Right lobe of liver (tissue), 6 donors: ENCODE measurements around the gene KCNQ5. TPM values are rescaled to one million over a fixed set of nuclear protein-coding genes. Genes with fewer than 3 reads are reported as not detected.
"Not testable (repeated sequence)": the region's sequence is repeated elsewhere in the genome, so short reads cannot be mapped to it uniquely, and the experiment has no call there.

Experiments used
- ATAC-seq, 4 donors: fragments of 200-7000 bp; cut with Tn5 transposase; one replicate each; pipeline ENCODE4 v1.9.1; 2020; ENCODE audit warnings: mild to moderate bottlenecking in 4 of 4, moderate library complexity in 4 of 4
- DNase-seq, 3 donors: peaks; one replicate each; pipeline ENCODE4 v3.0.0-alpha.2; 2020
- H3K27ac ChIP-seq, 3 donors: fragments of 200-600 bp; one replicate each; pipeline ENCODE4 v1.8.0; 2022
- H3K27me3 ChIP-seq, 2 donors: fragments of 200-600 bp; one replicate each; pipeline ENCODE4 v1.8.0; 2022
- H3K36me3 ChIP-seq, 4 donors: fragments of 200-600 bp; sonication (generic) in 1 of 4; one replicate each; pipeline versions ENCODE4 v1.5.1 to v1.8.0; 2017 to 2022; ENCODE audit warnings: control low read depth in 1 of 4
- H3K4me1 ChIP-seq, 4 donors: fragments of 200-600 bp; sonication (generic) in 1 of 4; one replicate each; pipeline versions ENCODE4 v1.5.1 to v1.8.0; 2017 to 2022; ENCODE audit warnings: control low read depth in 1 of 4
- H3K4me3 ChIP-seq, 3 donors: fragments of 200-600 bp; one replicate each; pipeline ENCODE4 v1.8.0; 2022
- H3K9me3 ChIP-seq, 4 donors: fragments of 200-600 bp; sonication (generic) in 1 of 4; one replicate each; pipeline versions ENCODE4 v1.5.1 to v1.8.0; 2017 to 2022; ENCODE audit warnings: control low read depth in 1 of 4
- POLR2A ChIP-seq: fragments of 450-650 bp; IDR thresholded peaks from one replicate; pipeline ENCODE4 v1.6.1; 2017; ENCODE audit warnings: antibody characterized with exemption, mild to moderate bottlenecking
- WGBS: methylation state at CpG from one replicate; pipeline ENCODE4 v1.1.6; 2018; ENCODE audit warnings: low coverage, low lambda C conversion rate; ENCODE audit not compliant: insufficient coverage; ENCODE audit errors: missing lambda C conversion rate; 5-methylcytosine and 5-hydroxymethylcytosine counted together
- intact Hi-C, 2 donors: fragments of 100-400 bp; cut with DNase I; formaldehyde crosslinking; loops; one replicate each; pipeline versions ENCODE4 v1.11.2 to v1.14.1; 2022
- total RNA-seq, 6 experiments: library from RNA; depleted of rRNA in 2 of 6; stranded (reverse); fragments of >200 nt in 2 of 6; fragmentation: NEBNext Ultra II Directional in 3 of 6; extraction: Animal tissue kit (Norgen Biotek cat#: 25700) in 3 of 6; gene quantifications; one replicate each; pipeline versions ENCODE4 v1.1.0 to v1.2.4, GENCODE V29; 2016 to 2023
- TF ChIP-seq, protein P1 (sequence below), 4 donors: fragments of 200-600 bp in 3 of 4; fragments of 450-650 bp in 1 of 4; IDR thresholded peaks; one replicate each; pipeline versions ENCODE4 v1.5.1 to v1.8.0; 2016 to 2022; ENCODE audit warnings: antibody characterized with exemption in 4 of 4, mild to moderate bottlenecking in 2 of 4
- donor health status: DM: no; HTN: yes; CAD: no.
- donor health status: DM: no; HTN: no; CAD: no.
- donor health status: DM: no; HTN: no; CAD: no.
- donor health status: DM: no; HTN: yes; CAD: no.
- donor health status: DM: no; HTN: yes; CAD: no.

The KCNQ5 gene
- total RNA-seq, 6 experiments from 2014 or later: 0.04 to 0.11 TPM; not detected in 4

DNA sequence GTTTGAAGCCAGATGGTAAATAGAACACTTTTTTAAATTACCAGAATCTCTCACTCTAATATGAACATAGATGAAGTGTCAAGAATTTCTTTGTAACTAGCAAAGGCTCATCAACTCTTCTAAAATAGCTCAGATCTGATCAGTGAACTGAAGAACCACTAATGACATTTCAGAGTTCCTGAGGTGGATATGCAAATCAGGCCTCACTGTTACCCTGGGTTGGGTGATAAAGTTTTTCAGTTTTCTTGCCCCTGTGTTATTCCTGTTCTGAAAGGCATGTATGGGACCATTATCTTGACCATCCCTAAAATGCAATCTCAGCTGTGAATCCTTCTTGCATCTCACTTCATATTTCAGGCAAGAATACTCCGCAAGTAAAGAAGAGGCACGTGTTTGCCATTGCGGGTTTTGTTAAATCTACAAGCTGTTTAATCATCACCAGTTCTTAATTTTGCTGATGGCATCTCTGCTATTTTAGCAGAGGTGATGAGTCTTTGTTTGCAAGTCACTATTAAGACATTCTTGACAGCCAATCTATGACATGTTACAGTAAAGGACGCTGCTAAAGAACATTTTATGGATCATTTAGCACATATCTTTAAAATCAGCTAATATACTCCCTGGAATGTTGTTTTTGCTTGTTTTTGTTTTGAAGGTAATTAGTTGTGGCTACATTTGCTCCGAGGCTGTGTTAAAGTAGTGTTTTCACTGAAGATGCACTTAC is 555.5 kb downstream of the KCNQ5 start:
- TF ChIP-seq, protein P1, sequence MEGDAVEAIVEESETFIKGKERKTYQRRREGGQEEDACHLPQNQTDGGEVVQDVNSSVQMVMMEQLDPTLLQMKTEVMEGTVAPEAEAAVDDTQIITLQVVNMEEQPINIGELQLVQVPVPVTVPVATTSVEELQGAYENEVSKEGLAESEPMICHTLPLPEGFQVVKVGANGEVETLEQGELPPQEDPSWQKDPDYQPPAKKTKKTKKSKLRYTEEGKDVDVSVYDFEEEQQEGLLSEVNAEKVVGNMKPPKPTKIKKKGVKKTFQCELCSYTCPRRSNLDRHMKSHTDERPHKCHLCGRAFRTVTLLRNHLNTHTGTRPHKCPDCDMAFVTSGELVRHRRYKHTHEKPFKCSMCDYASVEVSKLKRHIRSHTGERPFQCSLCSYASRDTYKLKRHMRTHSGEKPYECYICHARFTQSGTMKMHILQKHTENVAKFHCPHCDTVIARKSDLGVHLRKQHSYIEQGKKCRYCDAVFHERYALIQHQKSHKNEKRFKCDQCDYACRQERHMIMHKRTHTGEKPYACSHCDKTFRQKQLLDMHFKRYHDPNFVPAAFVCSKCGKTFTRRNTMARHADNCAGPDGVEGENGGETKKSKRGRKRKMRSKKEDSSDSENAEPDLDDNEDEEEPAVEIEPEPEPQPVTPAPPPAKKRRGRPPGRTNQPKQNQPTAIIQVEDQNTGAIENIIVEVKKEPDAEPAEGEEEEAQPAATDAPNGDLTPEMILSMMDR (IDR thresholded peaks at IDR 0.05): no peak
- TF ChIP-seq POLR2A: no peak
- DNase-seq (no peak), ATAC-seq (no peak)
- 55% methylated on average over 5 of the region's 5 CpGs for WGBS
- intact Hi-C loops: no loop called here
- no peak overlapping the region for H3K27ac ChIP-seq
- no peaks in the 10 kb centered on the region for H3K9me3 ChIP-seq
- H3K27me3 ChIP-seq: no peaks in the 10 kb centered on the region
- no peak overlapping the region for H3K4me3 ChIP-seq
- H3K36me3 ChIP-seq: no peaks in the 10 kb centered on the region
- no peaks in the 10 kb centered on the region for H3K4me1 ChIP-seq

DNA sequence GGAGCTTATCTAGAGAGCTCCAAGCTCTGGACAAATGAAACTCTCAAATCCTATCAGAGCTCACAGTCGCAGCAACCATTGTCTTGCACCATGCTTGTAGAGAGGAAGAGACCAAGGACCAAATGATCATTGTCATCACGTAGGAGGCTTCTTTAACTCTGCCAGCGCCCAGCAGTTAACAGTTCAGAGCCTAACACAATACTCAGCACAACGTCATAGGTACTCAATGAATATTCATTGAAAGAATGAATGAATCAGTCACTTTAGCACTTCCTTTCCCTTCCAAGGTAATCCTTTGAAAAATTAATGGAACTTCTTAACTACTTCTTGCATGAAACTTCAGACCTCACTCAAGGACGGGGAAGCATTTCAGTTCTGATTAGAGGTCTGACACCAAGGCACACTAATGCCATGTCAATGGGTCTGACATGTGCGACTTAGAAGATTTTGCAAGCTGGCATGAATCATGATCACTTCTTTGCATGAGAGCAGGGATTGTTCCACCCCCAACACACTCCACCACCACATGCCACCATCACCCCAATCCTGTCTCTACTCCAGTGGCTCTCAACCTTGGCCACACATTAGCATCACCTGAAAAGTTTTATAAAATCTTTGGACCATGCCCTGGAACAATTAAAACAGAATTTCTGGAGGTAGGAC is 558.3 kb downstream of the KCNQ5 start:
- H3K4me1 ChIP-seq: no peaks in the 10 kb centered on the region
- H3K27ac ChIP-seq: no peak overlapping the region
- DNase-seq: no peak
- H3K27me3 ChIP-seq: no peaks in the 10 kb centered on the region
- ATAC-seq: no peak
- 37% methylated on average over 5 of the region's 6 CpGs for WGBS
- intact Hi-C loops: no loop called here
- no peak overlapping the region for H3K4me3 ChIP-seq
- TF ChIP-seq, protein P1 (IDR thresholded peaks at IDR 0.05): no peak
- TF ChIP-seq POLR2A: no peak
- H3K9me3 ChIP-seq: no peaks in the 10 kb centered on the region
- H3K36me3 ChIP-seq: no peaks in the 10 kb centered on the region

DNA sequence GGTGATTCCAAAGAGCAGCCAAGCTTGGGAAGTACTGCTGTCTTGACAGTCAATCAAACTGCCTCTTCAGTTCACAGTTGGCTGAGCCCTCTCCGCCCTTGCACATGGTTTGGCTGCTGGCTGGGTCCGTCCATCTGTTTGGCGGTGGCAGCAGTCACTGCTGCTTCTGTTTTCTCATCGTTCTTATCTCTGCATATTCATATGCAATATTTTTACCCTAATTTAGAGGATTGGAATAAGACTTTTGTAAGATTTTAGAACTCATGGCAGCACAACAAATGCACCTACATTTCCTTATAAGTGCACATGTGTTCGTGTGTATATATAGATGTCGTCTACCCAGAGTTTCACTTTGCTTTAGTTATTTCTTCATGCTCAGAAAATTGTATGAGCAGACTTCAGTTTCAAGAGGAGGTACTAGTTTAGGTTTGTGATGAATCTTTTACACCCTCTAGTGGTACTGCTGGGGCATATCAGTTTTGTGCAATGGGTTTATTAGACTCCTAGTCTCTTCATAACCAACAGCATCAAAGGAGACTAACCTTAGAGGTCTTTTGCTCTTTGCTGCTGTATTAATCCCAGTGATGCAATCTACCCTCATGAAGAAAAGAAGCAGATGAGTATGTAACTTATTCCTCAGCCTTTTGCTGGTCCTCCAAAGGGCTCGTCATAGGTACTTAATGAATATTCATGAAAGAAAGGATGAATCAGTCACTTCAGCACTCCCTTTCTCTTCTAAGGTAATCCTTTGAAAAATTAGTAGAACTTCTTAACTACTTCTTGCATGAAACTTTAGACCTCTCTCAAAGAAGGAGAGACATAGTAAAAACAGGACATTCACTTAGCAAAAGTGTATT is 559.1 kb downstream of the KCNQ5 start:
- H3K4me3 ChIP-seq: no peak overlapping the region

DNA sequence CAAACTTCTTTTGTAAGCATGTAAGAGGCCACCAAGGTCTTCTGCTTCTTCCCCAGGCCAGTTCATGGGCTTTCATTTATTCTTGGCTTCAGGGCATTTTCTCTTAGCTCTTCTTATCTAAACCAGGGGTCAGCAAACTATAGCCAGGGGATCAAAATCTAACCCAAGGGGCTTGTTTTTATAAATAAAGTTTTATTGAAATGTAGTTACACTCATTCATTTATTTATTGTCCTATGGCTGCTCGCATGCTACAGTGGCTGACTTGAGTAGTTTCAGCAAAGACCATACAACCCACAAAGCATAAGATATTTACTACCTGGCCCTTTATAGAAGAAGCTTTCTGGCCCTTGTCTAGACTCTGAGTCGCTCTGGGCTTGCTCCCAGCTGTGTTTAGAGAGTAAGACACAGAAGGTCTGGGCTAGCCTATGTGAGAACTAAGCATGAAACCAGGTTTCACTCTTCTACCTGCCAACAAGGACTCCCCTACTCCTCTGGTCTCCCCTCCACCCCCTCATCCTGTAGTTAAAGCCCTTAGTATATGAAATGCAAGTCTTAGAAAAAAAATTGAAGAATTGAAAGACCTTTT is 560.2 kb downstream of the KCNQ5 start:
- H3K27ac ChIP-seq: no peak overlapping the region
- DNase-seq: no peak
- H3K9me3 ChIP-seq: no peaks in the 10 kb centered on the region
- no peaks in the 10 kb centered on the region for H3K4me1 ChIP-seq
- H3K27me3 ChIP-seq: no peaks in the 10 kb centered on the region
- H3K36me3 ChIP-seq: no peaks in the 10 kb centered on the region
- no peak for TF ChIP-seq POLR2A
- TF ChIP-seq, protein P1 (IDR thresholded peaks at IDR 0.05): no peak
- H3K4me3 ChIP-seq: no peak overlapping the region
- WGBS: 70% methylated on average over 2 of the region's 2 CpGs
- intact Hi-C loops: no loop called here
- ATAC-seq: no peak

More for the DNA sequence above, 559.1 kb downstream of the KCNQ5 start:
- Histone ChIP-seq H3K27me3 (no peaks in the 10 kb centered on the region), H3K9me3 (no peaks in the 10 kb centered on the region), H3K36me3 (no peaks in the 10 kb centered on the region), H3K27ac (no peak overlapping the region), H3K4me1 (no peaks in the 10 kb centered on the region)
- DNase-seq (no peak), ATAC-seq (peak; percentile 90 to 94 (median 94))
- intact Hi-C loops: no loop called here
- TF ChIP-seq, protein P1 (IDR thresholded peaks at IDR 0.05): peak; percentile 70 to 81 (median 76)
- no peak for TF ChIP-seq POLR2A
- 7% methylated on average over 7 of the region's 7 CpGs for WGBS

DNA sequence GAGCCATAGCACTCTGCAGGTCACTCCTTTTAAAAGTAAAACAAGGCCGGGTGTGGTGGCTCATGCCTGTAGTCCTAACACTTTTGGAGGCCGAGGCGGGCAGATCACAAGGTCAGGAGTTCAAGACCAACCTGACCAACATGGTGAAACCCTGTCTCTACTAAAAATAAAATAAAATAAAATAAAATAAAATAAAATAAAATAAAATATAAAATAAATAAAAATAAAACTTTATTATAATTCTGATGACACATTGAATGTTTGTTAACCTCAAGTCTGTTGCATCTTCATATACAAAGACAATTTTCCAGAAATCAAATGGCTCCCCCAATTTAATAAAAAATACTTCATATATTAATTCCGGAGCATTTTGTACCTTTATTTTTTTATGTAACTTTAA is 571.4 kb downstream of the KCNQ5 start:
- WGBS: 72% methylated on average over 2 of the region's 4 CpGs
- H3K27me3 ChIP-seq, H3K4me3 ChIP-seq, intact Hi-C loops, H3K9me3 ChIP-seq, H3K27ac ChIP-seq, H3K4me1 ChIP-seq, DNase-seq, ATAC-seq, H3K36me3 ChIP-seq: not testable (repeated sequence)
